ENCODE results near the gene FA2H. TPM values are rescaled to one million over a fixed set of nuclear protein-coding genes. Genes with fewer than 3 reads are reported as not detected.

FA2H gene
- total RNA-seq, 2 donors from 2014 or later = 0.49 TPM; not detected in 1

DNA sequence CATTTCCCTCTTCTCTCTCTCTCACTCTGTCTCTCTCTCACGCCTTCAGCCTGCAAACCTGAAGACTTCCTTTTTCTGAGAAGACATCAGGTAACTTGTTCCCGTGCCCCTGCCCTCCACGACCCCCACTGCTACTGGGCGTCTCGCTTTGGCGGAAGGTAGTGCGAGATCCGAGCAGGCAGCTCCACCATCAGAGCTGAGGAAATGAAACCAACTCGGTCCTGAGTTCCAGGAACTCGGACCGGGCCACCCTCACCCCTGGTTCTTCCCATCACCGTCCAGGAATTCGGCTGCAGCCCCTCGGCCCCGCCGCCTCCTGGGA, 74.5 kb downstream of the FA2H start:
- Histone ChIP-seq H3K36me3 (no peaks in the 10 kb centered on the region), H3K27me3 (replicated peaks; ENCODE audit: insufficient read depth) (no peaks in the 10 kb centered on the region), H3K27ac (peak overlapping the region; percentile 81 to 82), H3K4me3 (peak overlapping the region; percentile 88), H3K9me3 (no peaks in the 10 kb centered on the region), H3K4me1 (ENCODE audit: control insufficient read depth in 1 of 2, low read depth in 2 of 2) (peaks cover 0 to 17% of the 10 kb centered on the region in 2 donors)
- no peak for DNase-seq (ENCODE audit: low spot score)
- ATAC-seq (ENCODE audit: insufficient number of reproducible peaks, low FRiP score, low read depth) = no peak
- TF ChIP-seq, protein P1, sequence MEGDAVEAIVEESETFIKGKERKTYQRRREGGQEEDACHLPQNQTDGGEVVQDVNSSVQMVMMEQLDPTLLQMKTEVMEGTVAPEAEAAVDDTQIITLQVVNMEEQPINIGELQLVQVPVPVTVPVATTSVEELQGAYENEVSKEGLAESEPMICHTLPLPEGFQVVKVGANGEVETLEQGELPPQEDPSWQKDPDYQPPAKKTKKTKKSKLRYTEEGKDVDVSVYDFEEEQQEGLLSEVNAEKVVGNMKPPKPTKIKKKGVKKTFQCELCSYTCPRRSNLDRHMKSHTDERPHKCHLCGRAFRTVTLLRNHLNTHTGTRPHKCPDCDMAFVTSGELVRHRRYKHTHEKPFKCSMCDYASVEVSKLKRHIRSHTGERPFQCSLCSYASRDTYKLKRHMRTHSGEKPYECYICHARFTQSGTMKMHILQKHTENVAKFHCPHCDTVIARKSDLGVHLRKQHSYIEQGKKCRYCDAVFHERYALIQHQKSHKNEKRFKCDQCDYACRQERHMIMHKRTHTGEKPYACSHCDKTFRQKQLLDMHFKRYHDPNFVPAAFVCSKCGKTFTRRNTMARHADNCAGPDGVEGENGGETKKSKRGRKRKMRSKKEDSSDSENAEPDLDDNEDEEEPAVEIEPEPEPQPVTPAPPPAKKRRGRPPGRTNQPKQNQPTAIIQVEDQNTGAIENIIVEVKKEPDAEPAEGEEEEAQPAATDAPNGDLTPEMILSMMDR (IDR thresholded peaks at IDR 0.05) = no peak

DNA sequence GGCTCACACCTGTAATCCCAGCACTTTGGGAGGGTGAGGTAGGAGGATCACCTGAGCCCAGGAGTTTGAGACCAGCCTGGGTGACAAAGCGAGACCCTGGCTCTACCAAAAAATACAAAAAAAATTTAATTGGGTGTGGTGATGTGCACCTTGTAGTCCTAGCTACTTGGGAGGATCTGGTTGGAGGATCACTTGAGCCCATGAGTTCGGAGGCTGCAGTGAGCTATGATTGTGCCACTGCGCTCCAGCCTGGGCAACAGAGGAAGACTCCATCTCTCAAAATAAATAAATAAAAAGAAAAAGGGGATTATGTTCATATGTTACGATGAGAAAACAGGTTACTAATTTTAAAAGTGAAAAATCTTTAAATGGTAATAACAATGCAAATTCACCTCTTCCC, 75.0 kb downstream of the FA2H start:
- Histone ChIP-seq H3K9me3 (no peaks in the 10 kb centered on the region), H3K4me3 (peak overlapping the region; percentile 88), H3K27ac (no peak overlapping the region), H3K4me1 (ENCODE audit: control insufficient read depth in 1 of 2, low read depth in 2 of 2) (peaks cover 0 to 17% of the 10 kb centered on the region in 2 donors), H3K36me3 (no peaks in the 10 kb centered on the region), H3K27me3 (replicated peaks; ENCODE audit: insufficient read depth) (no peaks in the 10 kb centered on the region)
- TF ChIP-seq, protein P1 (IDR thresholded peaks at IDR 0.05) = no peak
- DNase-seq (ENCODE audit: low spot score) (no peak), ATAC-seq (ENCODE audit: insufficient number of reproducible peaks, low FRiP score, low read depth) (no peak)

DNA sequence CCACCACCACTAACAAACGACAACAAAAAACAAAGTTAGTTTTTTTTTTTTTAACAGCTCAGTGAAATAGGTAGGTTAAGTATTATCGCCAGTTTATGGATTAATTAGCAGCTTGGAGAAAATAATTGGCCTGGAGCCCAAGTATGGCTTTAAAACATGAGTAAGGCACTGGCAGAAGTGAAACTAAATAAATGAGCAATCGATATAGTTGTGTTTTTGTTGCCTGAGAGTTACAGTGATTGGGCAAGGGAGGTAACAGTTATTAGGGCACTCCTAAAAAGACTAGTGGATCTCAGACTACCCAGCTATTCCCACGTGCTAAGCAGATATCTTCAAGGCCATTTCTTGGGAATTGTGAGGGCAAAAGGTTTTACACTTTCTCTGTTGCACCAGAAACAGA, 76.4 kb downstream of the FA2H start:
- Histone ChIP-seq H3K36me3 (peaks cover 3% of the 10 kb centered on the region), H3K27ac (no peak overlapping the region), H3K4me3 (peak overlapping the region; percentile 5), H3K9me3 (no peaks in the 10 kb centered on the region), H3K27me3 (replicated peaks; ENCODE audit: insufficient read depth) (no peaks in the 10 kb centered on the region), H3K4me1 (ENCODE audit: control insufficient read depth in 1 of 2, low read depth in 2 of 2) (peaks cover 0 to 17% of the 10 kb centered on the region in 2 donors)
- no peak for ATAC-seq (ENCODE audit: insufficient number of reproducible peaks, low FRiP score, low read depth)
- TF ChIP-seq, protein P1 (IDR thresholded peaks at IDR 0.05) = no peak
- DNase-seq (ENCODE audit: low spot score) = no peak

DNA sequence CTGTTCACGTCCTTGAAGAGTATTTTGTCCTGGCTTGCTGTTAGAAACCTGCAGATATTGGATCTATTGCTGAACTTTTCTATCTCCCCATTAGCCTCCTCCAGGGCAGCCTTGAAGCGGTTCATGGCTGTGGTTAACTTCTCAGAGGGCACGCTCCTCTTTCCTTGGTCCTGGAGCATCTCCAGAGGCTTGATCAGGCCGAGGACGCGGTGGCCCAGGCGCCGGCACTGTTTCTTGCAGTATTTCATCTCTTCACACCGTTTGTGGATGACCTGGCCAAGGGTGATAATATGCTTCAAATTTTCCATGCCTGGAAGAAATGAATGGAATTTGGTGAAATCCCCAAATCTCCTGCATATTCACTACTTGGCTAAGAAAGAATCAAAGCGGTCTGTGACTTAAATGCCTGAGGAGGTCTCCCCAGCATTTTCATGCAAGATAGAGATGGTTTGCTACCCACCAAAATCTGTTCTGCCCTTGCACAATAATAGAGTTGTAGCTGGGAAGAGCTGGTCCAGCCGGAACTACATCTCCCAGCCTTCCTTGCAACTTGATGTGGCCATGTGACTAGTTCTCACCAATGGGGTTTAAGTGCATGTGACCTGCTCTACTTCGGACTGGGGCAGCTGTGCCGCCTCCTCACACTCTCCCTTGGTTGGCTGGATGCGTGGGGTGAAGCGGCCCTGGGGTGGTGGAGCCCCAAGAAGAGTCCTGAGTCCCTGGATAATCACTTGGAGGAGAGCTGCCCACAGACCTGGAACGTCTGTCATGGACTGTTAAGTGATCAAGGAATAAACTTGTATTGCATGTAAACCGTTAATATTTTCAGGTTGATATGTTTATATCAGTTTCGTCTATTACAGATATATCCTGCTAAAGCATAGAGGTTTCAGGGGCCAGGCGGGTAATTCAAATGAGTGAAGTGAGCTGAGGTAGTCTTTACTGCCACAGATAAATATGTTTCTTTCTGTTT, 78.9 kb downstream of the FA2H start:
- Histone ChIP-seq H3K27me3 (replicated peaks; ENCODE audit: insufficient read depth) (no peaks in the 10 kb centered on the region), H3K4me1 (ENCODE audit: control insufficient read depth in 1 of 2, low read depth in 2 of 2) (peaks cover 0 to 17% of the 10 kb centered on the region in 2 donors), H3K4me3 (peak overlapping the region; percentile 72), H3K9me3 (no peaks in the 10 kb centered on the region), H3K36me3 (peaks cover 9% of the 10 kb centered on the region), H3K27ac (peak overlapping the region; percentile 60 to 62)
- ATAC-seq (ENCODE audit: insufficient number of reproducible peaks, low FRiP score, low read depth) = peak; percentile 98
- TF ChIP-seq, protein P1 (IDR thresholded peaks at IDR 0.05) = no peak
- DNase-seq (ENCODE audit: low spot score) = peak; percentile 78

DNA sequence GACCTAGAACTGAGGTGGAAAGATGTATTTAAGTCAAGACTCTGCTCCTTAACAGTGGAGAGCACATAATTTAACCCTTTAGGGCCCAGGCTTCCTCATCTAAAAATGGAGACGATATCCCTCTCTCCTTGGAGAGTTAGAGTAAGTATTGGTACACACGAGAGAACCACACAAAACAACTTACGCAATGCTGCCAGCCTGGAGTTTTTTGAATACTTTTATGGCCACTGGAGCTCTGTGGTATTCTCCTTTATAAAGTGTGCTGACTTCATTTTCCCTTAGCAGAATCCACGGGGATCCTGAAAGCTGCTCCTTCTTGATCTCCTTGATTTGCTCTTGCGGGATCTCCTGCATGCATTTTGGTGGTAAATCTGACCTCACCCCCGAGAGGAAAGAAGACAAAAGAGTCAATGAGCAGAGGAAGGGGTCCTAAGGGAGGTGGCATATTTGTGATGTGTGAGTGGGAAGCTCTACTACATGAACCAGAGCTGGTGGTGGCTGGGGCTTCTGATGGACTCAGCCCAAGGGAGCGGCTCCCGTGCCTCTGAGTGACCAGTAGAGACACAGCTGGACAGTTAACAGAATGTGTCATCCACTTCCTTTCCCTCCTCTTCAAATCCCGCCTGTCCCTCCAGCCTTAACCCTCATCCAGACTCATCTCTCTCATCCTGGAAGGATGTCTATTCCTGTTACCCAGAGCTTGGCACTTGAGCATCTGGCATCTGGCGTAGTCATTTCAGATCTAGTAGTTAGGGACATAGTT, 83.3 kb downstream of the FA2H start:
- no peaks in the 10 kb centered on the region for H3K9me3 ChIP-seq
- H3K27me3 ChIP-seq (replicated peaks; ENCODE audit: insufficient read depth) = no peaks in the 10 kb centered on the region
- no peak for DNase-seq (ENCODE audit: low spot score)
- no peak overlapping the region for H3K4me3 ChIP-seq
- peaks cover 13% of the 10 kb centered on the region for H3K36me3 ChIP-seq
- TF ChIP-seq, protein P1 (IDR thresholded peaks at IDR 0.05) = no peak
- ATAC-seq (ENCODE audit: insufficient number of reproducible peaks, low FRiP score, low read depth) = no peak
- H3K27ac ChIP-seq = no peak overlapping the region
- no peaks in the 10 kb centered on the region for H3K4me1 ChIP-seq (ENCODE audit: control insufficient read depth in 1 of 2, low read depth in 2 of 2)
